ENCODE measurements around the gene TRIM47.

Gene TRIM47

GRCh38 chr17:75878174-75878998 is at the start of gene TRIM47:
TRIM47 (minus strand) TSS chr17:75878581; CDS start chr17:75878548, 33 bp downstream.
- Histone ChIP-seq H3K36me3 (ENCODE audit: insufficient read depth, low read length) (peaks cover 24% of the 10 kb centered on the region), H3K9me3 (ENCODE audit: low read length) (no peaks in the 10 kb centered on the region), H3K4me1 (ENCODE audit: insufficient read depth, low read length) (peaks cover 39% of the 10 kb centered on the region), H3K27ac (ENCODE audit: low read depth, low read length) (peak within 1 kb of the TSS; percentile 88), H3K4me3 (ENCODE audit: low read depth in 1 of 2, low read length in 2 of 2) (peak within 1 kb of the TSS; percentile 64 to 91), H3K9ac (ENCODE audit: low read length) (peak within 1 kb of the TSS; percentile 95), H3K27me3 (ENCODE audit: control insufficient read depth in 1 of 2, insufficient read depth in 2 of 2, low read length in 2 of 2) (no peaks in the 10 kb centered on the region)

DNA sequence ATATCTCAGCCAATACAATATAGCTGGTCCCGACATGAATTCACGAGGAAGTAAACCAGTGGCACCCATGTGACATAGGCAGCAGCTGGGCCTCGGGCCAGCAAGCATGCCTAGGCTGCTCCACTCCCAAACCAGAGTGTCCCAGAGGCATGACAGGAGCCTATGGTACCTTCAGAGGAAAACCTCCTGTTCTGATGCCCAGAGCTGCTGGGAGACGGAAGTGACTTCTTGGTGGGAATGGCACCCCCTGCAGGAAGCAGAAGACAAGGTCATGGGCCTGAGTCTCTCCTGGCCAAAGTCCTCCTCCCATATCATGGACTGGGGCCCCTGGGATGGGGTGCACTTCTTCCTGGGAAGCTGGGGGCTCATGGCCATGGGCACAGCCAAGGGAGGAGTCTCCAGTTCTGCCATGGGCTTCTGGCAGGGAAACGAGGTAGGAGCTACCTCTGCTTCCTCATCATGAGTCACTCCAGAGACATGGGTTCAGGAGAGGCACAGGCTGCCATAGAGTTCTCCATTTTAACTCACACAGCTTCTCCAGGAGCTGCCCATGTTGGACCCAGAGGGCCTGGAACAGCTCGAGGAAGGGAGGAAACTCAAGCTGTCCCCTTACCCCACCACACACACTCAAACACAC is 49.0 kb upstream of the TRIM47 start:
- Histone ChIP-seq H3K9me3 (ENCODE audit: low read length) (no peaks in the 10 kb centered on the region), H3K27ac (ENCODE audit: low read depth, low read length) (no peak overlapping the region)

DNA sequence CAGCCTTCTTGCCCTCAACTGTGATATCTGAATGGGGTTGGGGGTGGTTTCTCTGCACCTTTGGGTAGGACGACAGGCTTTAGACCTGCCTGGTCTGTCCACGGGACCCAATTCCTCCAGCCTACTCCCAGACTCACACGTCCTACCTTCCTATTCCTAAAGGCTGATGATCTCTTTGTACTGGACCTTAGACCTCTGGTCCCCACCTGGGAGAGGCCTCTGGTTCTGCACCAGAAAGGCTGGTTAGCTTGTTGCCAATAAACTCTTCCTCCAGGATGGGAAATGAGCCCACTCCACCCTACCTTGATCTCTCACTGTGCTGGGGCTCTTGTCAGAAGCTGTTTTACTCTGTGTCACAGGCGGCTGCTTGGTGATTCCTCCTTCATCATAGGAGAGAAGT is 48.1 kb upstream of the TRIM47 start:
- Histone ChIP-seq H3K9ac (ENCODE audit: low read length) (no peak overlapping the region), H3K4me1 (ENCODE audit: insufficient read depth, low read length) (no peaks in the 10 kb centered on the region), H3K27me3 (ENCODE audit: control insufficient read depth in 1 of 2, insufficient read depth in 2 of 2, low read length in 2 of 2) (no peaks in the 10 kb centered on the region), H3K36me3 (ENCODE audit: insufficient read depth, low read length) (no peaks in the 10 kb centered on the region), H3K27ac (ENCODE audit: low read depth, low read length) (no peak overlapping the region), H3K4me3 (ENCODE audit: low read depth in 1 of 2, low read length in 2 of 2) (no peak overlapping the region), H3K9me3 (ENCODE audit: low read length) (no peaks in the 10 kb centered on the region)

More for the DNA sequence above, 49.0 kb upstream of the TRIM47 start:
- Histone ChIP-seq H3K27me3 (ENCODE audit: control insufficient read depth in 1 of 2, insufficient read depth in 2 of 2, low read length in 2 of 2) (no peaks in the 10 kb centered on the region), H3K4me3 (ENCODE audit: low read depth in 1 of 2, low read length in 2 of 2) (no peak overlapping the region), H3K4me1 (ENCODE audit: insufficient read depth, low read length) (no peaks in the 10 kb centered on the region), H3K9ac (ENCODE audit: low read length) (no peak overlapping the region), H3K36me3 (ENCODE audit: insufficient read depth, low read length) (no peaks in the 10 kb centered on the region)

DNA sequence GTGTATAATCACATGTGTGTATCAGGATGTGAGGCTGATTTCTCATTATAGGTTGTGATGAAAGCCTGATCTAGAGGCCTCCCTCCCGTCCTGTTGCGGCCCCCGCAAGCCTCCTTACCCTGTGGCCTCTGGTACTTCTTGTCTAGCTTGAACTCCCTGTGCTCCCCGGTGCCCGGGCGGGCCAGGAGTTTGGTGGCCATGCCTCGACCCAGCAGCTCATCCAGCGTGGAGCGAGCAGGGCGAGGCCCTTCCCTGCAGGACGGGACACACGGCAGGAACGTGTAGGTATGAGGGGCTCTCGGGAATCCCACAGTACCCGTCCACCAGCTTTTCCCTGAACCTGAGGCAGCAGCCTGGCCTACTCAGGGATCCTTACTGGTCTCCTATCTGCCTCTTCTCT is 47.5 kb upstream of the TRIM47 start:
- no peaks in the 10 kb centered on the region for H3K36me3 ChIP-seq (ENCODE audit: insufficient read depth, low read length)
- no peak overlapping the region for H3K9ac ChIP-seq (ENCODE audit: low read length)
- H3K9me3 ChIP-seq (ENCODE audit: low read length) = no peaks in the 10 kb centered on the region
- no peak overlapping the region for H3K27ac ChIP-seq (ENCODE audit: low read depth, low read length)
- no peaks in the 10 kb centered on the region for H3K27me3 ChIP-seq (ENCODE audit: control insufficient read depth in 1 of 2, insufficient read depth in 2 of 2, low read length in 2 of 2)
- no peak overlapping the region for H3K4me3 ChIP-seq (ENCODE audit: low read depth in 1 of 2, low read length in 2 of 2)
- no peaks in the 10 kb centered on the region for H3K4me1 ChIP-seq (ENCODE audit: insufficient read depth, low read length)

- Histone ChIP-seq H3K9me3 (ENCODE audit: low read length) (no peaks in the 10 kb centered on the region), H3K4me1 (ENCODE audit: insufficient read depth, low read length) (no peaks in the 10 kb centered on the region), H3K4me3 (ENCODE audit: low read depth in 1 of 2, low read length in 2 of 2) (no peak overlapping the region), H3K9ac (ENCODE audit: low read length) (no peak overlapping the region), H3K27ac (ENCODE audit: low read depth, low read length) (no peak overlapping the region), H3K36me3 (ENCODE audit: insufficient read depth, low read length) (no peaks in the 10 kb centered on the region), H3K27me3 (ENCODE audit: control insufficient read depth in 1 of 2, insufficient read depth in 2 of 2, low read length in 2 of 2) (no peaks in the 10 kb centered on the region)
These were observed 46.7 kb upstream of the TRIM47 start for GRCh38 chr17:75925103-75925502.

- Histone ChIP-seq H3K27me3 (ENCODE audit: control insufficient read depth in 1 of 2, insufficient read depth in 2 of 2, low read length in 2 of 2) (no peaks in the 10 kb centered on the region), H3K4me3 (ENCODE audit: low read depth in 1 of 2, low read length in 2 of 2) (no peak overlapping the region), H3K9me3 (ENCODE audit: low read length) (no peaks in the 10 kb centered on the region), H3K4me1 (ENCODE audit: insufficient read depth, low read length) (no peaks in the 10 kb centered on the region), H3K36me3 (ENCODE audit: insufficient read depth, low read length) (no peaks in the 10 kb centered on the region), H3K9ac (ENCODE audit: low read length) (no peak overlapping the region), H3K27ac (ENCODE audit: low read depth, low read length) (no peak overlapping the region)
These were observed 44.8 kb upstream of the TRIM47 start for GRCh38 chr17:75922963-75923874.

DNA sequence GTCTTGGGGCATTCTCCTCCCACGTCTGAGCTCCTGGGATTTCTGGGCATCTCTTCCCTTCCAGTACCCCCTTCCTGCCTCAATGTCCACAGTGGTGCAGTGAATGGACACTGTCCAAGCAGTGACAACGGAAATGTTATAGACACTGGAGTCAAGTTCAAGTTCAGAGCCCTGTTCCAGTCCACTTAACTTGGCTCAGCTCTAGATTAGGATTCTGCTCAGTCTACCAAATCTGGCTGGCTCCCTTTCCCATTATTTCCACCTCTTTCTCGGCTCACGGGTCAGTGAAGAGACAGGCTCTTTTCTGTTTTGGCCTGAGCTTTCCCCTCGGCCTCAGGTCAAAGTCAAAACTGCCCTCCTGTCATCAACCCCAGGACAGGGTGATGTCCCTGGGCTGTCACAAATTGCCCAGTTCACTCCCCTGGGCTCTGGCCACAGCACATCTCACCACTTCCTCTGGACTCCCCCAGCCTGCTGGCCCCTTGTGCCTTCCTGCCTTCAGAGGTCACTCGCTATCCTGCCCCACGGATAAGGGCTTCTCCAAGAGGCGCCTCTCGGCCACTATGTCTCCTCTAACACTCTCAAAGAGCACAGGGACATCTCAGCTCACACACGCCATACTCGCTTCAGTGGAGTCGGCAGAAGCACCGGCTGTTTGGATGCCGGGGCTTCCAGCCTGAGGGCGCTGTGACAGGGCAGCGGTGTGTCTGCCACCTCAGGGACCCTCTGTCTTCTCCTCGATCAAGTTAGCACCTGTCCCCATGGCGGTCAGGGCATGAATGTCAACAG is 44.0 kb upstream of the TRIM47 start:
- Histone ChIP-seq H3K36me3 (ENCODE audit: insufficient read depth, low read length) (no peaks in the 10 kb centered on the region), H3K27me3 (ENCODE audit: control insufficient read depth in 1 of 2, insufficient read depth in 2 of 2, low read length in 2 of 2) (no peaks in the 10 kb centered on the region), H3K27ac (ENCODE audit: low read depth, low read length) (no peak overlapping the region), H3K4me3 (ENCODE audit: low read depth in 1 of 2, low read length in 2 of 2) (no peak overlapping the region), H3K9me3 (ENCODE audit: low read length) (no peaks in the 10 kb centered on the region), H3K4me1 (ENCODE audit: insufficient read depth, low read length) (no peaks in the 10 kb centered on the region), H3K9ac (ENCODE audit: low read length) (no peak overlapping the region)

GRCh38 chr17:75921596-75921995 is 43.2 kb upstream of the TRIM47 start:
- Histone ChIP-seq H3K27ac (ENCODE audit: low read depth, low read length) (no peak overlapping the region), H3K4me1 (ENCODE audit: insufficient read depth, low read length) (no peaks in the 10 kb centered on the region), H3K9me3 (ENCODE audit: low read length) (no peaks in the 10 kb centered on the region), H3K9ac (ENCODE audit: low read length) (no peak overlapping the region), H3K27me3 (ENCODE audit: control insufficient read depth in 1 of 2, insufficient read depth in 2 of 2, low read length in 2 of 2) (no peaks in the 10 kb centered on the region), H3K4me3 (ENCODE audit: low read depth in 1 of 2, low read length in 2 of 2) (no peak overlapping the region), H3K36me3 (ENCODE audit: insufficient read depth, low read length) (no peaks in the 10 kb centered on the region)

DNA sequence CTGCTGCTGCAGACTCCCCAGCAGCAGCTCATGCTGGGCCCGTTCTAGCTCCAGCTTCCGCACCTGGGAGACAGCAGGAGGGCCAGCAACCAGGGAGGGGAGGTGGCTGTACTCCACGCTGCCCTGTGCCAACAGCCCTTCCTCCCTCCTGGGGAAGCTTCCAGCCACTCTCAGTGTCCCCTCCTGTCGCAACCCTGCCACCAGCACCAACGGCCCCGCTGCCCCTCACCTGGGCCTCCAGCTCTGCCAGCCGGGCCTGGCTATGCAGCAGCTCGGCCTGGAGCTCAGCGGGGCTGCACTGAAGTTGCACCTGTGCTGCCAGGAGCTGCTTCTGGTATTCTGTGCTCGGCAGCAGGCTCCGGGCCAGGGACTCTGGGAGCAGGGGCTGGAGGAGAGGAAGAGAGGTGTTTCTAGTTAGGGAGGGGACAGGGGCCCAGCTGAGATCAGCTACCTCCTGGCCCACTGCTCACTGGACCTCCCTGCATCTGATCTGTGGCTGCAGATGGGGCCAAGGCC is 41.7 kb upstream of the TRIM47 start:
- no peaks in the 10 kb centered on the region for H3K36me3 ChIP-seq (ENCODE audit: insufficient read depth, low read length)
- H3K27ac ChIP-seq (ENCODE audit: low read depth, low read length) = no peak overlapping the region
- no peak overlapping the region for H3K9ac ChIP-seq (ENCODE audit: low read length)
- no peaks in the 10 kb centered on the region for H3K27me3 ChIP-seq (ENCODE audit: control insufficient read depth in 1 of 2, insufficient read depth in 2 of 2, low read length in 2 of 2)
- H3K4me3 ChIP-seq (ENCODE audit: low read depth in 1 of 2, low read length in 2 of 2) = no peak overlapping the region
- H3K9me3 ChIP-seq (ENCODE audit: low read length) = no peaks in the 10 kb centered on the region
- H3K4me1 ChIP-seq (ENCODE audit: insufficient read depth, low read length) = no peaks in the 10 kb centered on the region

- Histone ChIP-seq H3K9me3 (ENCODE audit: low read length) (no peaks in the 10 kb centered on the region), H3K36me3 (ENCODE audit: insufficient read depth, low read length) (no peaks in the 10 kb centered on the region), H3K27me3 (ENCODE audit: control insufficient read depth in 1 of 2, insufficient read depth in 2 of 2, low read length in 2 of 2) (no peaks in the 10 kb centered on the region), H3K27ac (ENCODE audit: low read depth, low read length) (no peak overlapping the region), H3K9ac (ENCODE audit: low read length) (no peak overlapping the region), H3K4me1 (ENCODE audit: insufficient read depth, low read length) (no peaks in the 10 kb centered on the region), H3K4me3 (ENCODE audit: low read depth in 1 of 2, low read length in 2 of 2) (no peak overlapping the region)
These were observed 41.2 kb upstream of the TRIM47 start for GRCh38 chr17:75919611-75920010.
